Activated naive CD4-positive, alpha-beta T cell treated with anti-CD3 and anti-CD28 coated beads, Interleukin-2, amount 50 U/mL, for 24 hours (primary cell): ENCODE measurements around the gene LPAR5.

Experiments
- H3K27ac Mint-ChIP-seq: one replicate; pipeline ENCODE4 v1.8.0; 2021; ENCODE audit warnings: mild to moderate bottlenecking, mixed read lengths
- H3K27me3 Mint-ChIP-seq: one replicate; pipeline ENCODE4 v1.8.0; 2021; ENCODE audit warnings: mixed read lengths
- H3K36me3 Mint-ChIP-seq: one replicate; pipeline ENCODE4 v1.8.0; 2021; ENCODE audit warnings: mixed read lengths
- H3K4me1 Mint-ChIP-seq: one replicate; pipeline ENCODE4 v1.8.0; 2021; ENCODE audit warnings: mixed read lengths
- H3K4me3 Mint-ChIP-seq: one replicate; pipeline ENCODE4 v1.8.0; 2021; ENCODE audit warnings: mild to moderate bottlenecking, mixed read lengths
- H3K9me3 Mint-ChIP-seq: one replicate; pipeline ENCODE4 v1.8.0; 2021; ENCODE audit warnings: mixed read lengths

LPAR5 gene

DNA sequence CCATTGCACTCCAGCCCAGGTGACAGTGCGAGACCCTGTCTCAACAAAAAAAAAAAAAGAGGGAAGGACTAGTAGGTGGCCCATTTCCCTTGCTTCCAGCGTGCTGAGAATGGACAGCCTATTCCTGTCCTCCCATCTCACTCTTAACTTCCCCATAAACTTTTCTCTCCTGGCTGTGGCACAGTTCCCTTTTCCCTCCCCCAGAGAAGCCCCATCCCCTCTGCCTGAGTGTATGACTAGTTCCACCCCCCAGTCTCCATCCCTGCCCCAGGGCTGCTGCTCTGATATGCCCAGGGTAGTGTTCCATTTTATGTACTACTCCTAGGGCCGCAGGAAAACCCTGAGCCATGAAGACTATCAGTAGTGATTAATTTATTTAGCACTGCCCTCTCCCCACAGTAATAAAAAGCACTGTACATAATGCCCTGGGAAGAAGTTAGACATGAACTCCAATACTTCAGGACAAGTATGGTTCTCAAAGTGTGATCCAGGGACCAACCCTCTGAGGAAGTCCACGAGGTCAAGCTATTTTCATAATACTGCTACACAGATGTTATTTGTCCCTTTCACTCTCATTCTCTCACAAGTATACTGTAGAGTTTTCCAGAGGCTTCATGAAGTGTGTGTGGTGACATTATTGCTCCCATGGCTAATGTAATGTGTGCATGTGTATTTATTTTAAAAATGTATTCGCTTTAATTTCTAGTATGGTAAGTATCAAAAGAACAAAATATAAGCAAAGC is 17.1 kb downstream of the LPAR5 start:
- no peaks in the 10 kb centered on the region for H3K9me3 Mint-ChIP-seq
- no peak overlapping the region for H3K27ac Mint-ChIP-seq
- H3K4me1 Mint-ChIP-seq, result peaks cover 26% of the 10 kb centered on the region
- H3K4me3 Mint-ChIP-seq, result no peak overlapping the region
- no peaks in the 10 kb centered on the region for H3K27me3 Mint-ChIP-seq
- H3K36me3 Mint-ChIP-seq, result no peaks in the 10 kb centered on the region

DNA sequence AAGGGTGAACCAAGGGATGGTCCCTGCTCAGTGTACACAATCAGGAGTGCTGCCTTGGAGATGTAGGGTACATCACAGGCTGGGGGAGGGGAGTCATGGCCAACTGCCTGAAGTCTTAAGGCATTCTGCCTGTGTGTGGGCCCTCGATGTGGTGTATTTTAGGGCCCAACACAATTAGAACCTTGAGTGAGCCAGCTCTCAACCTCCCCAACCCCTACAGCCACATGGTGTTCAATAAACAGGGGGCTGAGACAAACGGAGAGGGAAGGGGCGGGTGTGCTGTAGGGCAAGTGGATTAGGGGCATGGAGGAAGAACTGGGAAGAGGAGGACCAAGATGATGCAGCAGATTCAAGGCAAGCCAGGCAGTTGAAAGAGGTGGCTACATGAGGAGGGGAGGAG is 20.0 kb downstream of the LPAR5 start:
- H3K4me1 Mint-ChIP-seq, result peaks cover 49% of the 10 kb centered on the region
- no peaks in the 10 kb centered on the region for H3K9me3 Mint-ChIP-seq
- H3K36me3 Mint-ChIP-seq, result no peaks in the 10 kb centered on the region
- H3K27me3 Mint-ChIP-seq, result no peaks in the 10 kb centered on the region
- H3K27ac Mint-ChIP-seq, result peak overlapping the region; percentile 31
- H3K4me3 Mint-ChIP-seq, result no peak overlapping the region

DNA sequence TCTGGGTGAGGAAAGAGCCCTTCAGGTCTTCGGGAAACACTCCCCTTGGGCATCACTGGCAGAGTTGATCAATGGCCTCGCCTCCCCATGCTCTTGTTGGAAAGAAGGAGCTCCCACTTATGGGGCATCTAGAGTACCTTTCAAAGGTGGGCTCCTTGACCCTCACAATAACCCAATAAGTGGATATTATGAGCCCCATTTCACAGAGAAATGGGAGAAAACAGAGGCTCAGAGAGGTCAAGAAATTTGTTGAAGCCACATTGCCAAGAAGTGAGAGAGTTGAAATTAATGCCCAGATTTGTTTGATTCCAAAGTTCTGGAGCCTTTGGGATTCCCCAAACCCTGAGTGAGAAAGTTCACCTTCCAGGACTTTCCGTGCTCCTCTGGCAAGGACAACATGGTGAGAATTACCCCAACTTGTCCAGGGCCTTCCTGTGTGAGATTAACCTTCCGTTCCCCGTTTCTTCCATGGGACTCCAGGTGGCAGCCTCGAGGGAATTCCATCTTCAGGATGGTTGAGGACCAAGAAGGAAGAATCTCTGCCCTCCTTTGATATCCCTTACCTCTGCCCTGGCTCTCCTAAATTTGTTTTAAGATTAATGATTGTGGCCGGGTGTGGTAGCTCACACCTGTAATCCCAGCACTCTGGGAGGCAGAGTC is 21.1 kb downstream of the LPAR5 start:
- Mint-ChIP-seq H3K27me3 (no peaks in the 10 kb centered on the region), H3K4me3 (no peak overlapping the region), H3K36me3 (no peaks in the 10 kb centered on the region), H3K27ac (peak overlapping the region; percentile 60), H3K4me1 (peaks cover 52% of the 10 kb centered on the region), H3K9me3 (no peaks in the 10 kb centered on the region)

- Mint-ChIP-seq H3K4me3 (no peak overlapping the region), H3K4me1 (peaks cover 49% of the 10 kb centered on the region), H3K9me3 (no peaks in the 10 kb centered on the region), H3K36me3 (no peaks in the 10 kb centered on the region), H3K27me3 (no peaks in the 10 kb centered on the region), H3K27ac (peak overlapping the region; percentile 66)
Observed at GRCh38 chr12:6613776-6614512, 21.8 kb downstream of the LPAR5 start.

DNA sequence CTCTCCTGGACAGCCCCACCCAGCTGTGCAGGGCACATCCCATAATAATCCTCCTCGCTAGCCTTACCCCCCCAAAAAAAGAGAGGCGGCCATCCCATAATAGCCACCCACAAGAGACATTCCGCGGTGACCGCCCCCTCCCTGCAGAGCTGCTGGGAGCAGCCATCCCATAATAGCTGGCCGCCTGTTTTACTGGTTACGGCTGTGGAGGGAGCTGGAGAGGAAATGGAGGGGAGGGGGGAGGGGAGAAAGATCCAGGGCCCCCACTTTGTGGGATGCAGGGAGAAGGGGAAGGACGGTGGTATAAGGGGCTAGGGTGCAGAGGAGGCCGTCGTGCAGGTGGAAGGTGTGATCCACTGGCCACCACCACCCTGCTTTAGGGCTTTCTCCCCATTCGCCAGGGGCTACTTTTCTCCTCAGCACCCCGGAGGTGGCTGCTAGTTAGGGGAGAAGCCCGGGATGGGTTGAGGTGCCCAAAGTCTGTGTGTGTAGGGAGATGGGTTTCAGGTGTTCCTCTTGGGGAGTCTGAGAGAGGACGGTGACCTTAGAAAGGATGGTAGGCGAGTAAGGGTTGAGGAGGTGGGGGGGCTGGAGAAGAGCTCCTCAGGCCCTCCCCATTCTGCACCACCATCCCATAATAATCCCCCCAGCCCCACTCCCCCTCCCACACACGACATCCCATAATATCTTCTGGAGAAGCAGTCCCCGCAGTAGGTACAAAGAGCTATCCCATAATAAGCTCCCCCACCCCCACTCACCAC is 22.6 kb downstream of the LPAR5 start:
- H3K27ac Mint-ChIP-seq, result peak overlapping the region; percentile 36
- peaks cover 44% of the 10 kb centered on the region for H3K4me1 Mint-ChIP-seq
- no peaks in the 10 kb centered on the region for H3K9me3 Mint-ChIP-seq
- H3K4me3 Mint-ChIP-seq, result no peak overlapping the region
- no peaks in the 10 kb centered on the region for H3K27me3 Mint-ChIP-seq
- H3K36me3 Mint-ChIP-seq, result no peaks in the 10 kb centered on the region

GRCh38 chr12:6612652-6613014 is 23.1 kb downstream of the LPAR5 start:
- peak overlapping the region; percentile 16 for H3K4me3 Mint-ChIP-seq

DNA sequence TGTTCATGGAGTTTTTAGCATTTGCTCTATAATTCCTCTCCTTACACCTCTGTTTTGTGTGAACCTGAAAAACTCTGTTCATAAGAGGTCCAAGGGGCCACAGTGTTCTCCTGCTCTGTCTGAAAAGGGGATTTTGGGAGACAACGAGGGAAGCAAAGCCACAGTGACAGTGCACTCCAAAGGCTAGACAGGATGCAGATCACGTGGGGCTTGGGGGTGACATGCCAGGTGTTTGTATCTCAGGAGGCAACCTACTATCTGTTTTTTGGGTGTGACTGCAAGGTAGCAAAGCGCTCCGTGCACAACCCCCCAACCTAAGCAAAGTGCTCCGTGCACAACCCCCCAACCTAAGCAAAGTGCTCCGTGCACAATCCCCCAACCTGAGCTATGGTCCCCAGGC is 23.5 kb downstream of the LPAR5 start:
- Mint-ChIP-seq H3K36me3 (no peaks in the 10 kb centered on the region), H3K9me3 (no peaks in the 10 kb centered on the region), H3K4me1 (peaks cover 39% of the 10 kb centered on the region), H3K4me3 (peak overlapping the region; percentile 19), H3K27ac (peak overlapping the region; percentile 53), H3K27me3 (no peaks in the 10 kb centered on the region)

More at GRCh38 chr12:6612652-6613014, 23.1 kb downstream of the LPAR5 start:
- peak overlapping the region; percentile 53 for H3K27ac Mint-ChIP-seq
- H3K4me1 Mint-ChIP-seq, result peaks cover 39% of the 10 kb centered on the region
- no peaks in the 10 kb centered on the region for H3K27me3 Mint-ChIP-seq
- no peaks in the 10 kb centered on the region for H3K36me3 Mint-ChIP-seq
- no peaks in the 10 kb centered on the region for H3K9me3 Mint-ChIP-seq

DNA sequence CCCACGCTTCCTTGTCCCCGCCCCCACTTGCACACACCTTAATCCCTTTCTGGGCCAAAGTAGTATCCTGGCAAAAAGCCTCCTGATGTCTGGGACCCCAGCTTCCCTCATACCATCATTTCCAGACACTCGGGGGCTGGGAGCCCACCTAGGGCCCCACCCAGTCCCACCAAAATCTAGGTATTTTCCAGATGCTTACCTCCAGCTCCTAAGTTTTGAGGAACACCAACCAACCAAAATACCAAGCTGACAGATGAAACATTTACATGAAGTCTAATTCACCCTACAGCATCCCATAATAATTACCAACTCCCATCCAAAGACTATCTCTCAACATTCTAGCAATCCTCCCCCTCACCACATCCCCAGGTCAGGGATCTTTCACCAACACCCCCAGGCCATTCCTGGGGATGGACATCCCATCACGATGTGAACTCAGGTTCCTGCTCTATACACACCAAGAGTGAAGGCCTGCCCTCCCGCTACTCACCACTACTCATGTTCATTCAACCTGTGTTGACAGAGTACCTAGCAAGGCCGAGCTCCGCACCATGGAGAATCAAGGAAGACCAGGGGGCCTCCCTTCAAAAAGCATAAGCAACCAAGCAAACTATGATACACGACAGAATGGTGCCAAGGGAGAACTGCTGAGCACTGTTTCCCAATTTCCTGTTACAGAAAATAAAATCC is 27.0 kb downstream of the LPAR5 start:
- Mint-ChIP-seq H3K36me3 (peaks cover 6% of the 10 kb centered on the region), H3K27me3 (no peaks in the 10 kb centered on the region), H3K9me3 (no peaks in the 10 kb centered on the region), H3K4me1 (peaks cover 48% of the 10 kb centered on the region), H3K27ac (no peak overlapping the region), H3K4me3 (no peak overlapping the region)

- H3K4me3 Mint-ChIP-seq, result no peak overlapping the region
- H3K36me3 Mint-ChIP-seq, result peaks cover 12% of the 10 kb centered on the region
- H3K4me1 Mint-ChIP-seq, result peaks cover 51% of the 10 kb centered on the region
- no peaks in the 10 kb centered on the region for H3K9me3 Mint-ChIP-seq
- H3K27ac Mint-ChIP-seq, result no peak overlapping the region
- H3K27me3 Mint-ChIP-seq, result no peaks in the 10 kb centered on the region
Observed at GRCh38 chr12:6607751-6608591, 27.8 kb downstream of the LPAR5 start.

DNA sequence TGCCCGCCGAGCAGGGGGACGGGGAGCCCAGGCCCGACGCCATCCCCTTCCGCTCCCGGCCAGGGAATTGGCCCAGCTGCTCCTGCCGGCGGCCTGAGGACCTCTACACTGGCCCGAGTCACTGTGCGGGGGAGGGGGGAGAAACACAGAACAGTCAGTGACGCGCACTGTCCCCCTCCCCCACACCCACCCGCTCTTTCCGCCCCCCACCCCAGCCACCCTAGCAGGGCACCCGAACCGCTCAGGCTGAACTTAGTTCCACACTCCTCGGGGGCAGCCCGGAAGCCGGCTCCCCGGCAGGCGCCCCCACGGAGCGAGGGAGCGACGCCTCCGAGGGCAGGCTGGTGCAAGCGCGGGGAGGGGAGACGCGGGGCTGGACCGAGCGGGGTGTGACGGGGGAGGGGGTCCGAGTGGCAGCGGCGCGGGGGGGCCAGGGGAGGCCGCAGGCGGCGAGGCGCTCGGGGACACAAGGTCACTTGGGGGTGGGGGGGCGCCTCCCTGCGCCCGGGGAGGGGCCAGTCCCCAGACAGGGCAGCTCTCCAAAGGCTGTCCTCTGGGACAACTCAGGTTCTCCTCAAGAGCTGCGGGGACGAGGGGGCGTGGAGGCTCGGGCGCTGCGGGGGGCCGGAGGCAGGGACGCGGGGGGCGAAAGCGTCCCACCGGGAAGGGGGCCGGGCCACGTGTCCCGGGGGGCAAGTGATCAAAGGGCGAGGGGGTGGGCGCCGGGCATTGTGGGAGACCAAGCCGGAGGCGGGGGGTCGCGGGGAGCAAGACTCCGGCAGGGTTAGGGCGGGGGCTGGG is 29.2 kb downstream of the LPAR5 start:
- peak overlapping the region; percentile 93 for H3K27ac Mint-ChIP-seq
- H3K36me3 Mint-ChIP-seq, result peaks cover 15% of the 10 kb centered on the region
- no peaks in the 10 kb centered on the region for H3K27me3 Mint-ChIP-seq
- H3K4me1 Mint-ChIP-seq, result peaks cover 54% of the 10 kb centered on the region
- no peaks in the 10 kb centered on the region for H3K9me3 Mint-ChIP-seq
- peak overlapping the region; percentile 99 for H3K4me3 Mint-ChIP-seq

- Mint-ChIP-seq H3K27ac (peak overlapping the region; percentile 93), H3K9me3 (no peaks in the 10 kb centered on the region), H3K4me3 (peak overlapping the region; percentile 99), H3K36me3 (peaks cover 19% of the 10 kb centered on the region), H3K27me3 (no peaks in the 10 kb centered on the region), H3K4me1 (peaks cover 53% of the 10 kb centered on the region)
Observed at GRCh38 chr12:6605421-6606330, 30.1 kb downstream of the LPAR5 start.

DNA sequence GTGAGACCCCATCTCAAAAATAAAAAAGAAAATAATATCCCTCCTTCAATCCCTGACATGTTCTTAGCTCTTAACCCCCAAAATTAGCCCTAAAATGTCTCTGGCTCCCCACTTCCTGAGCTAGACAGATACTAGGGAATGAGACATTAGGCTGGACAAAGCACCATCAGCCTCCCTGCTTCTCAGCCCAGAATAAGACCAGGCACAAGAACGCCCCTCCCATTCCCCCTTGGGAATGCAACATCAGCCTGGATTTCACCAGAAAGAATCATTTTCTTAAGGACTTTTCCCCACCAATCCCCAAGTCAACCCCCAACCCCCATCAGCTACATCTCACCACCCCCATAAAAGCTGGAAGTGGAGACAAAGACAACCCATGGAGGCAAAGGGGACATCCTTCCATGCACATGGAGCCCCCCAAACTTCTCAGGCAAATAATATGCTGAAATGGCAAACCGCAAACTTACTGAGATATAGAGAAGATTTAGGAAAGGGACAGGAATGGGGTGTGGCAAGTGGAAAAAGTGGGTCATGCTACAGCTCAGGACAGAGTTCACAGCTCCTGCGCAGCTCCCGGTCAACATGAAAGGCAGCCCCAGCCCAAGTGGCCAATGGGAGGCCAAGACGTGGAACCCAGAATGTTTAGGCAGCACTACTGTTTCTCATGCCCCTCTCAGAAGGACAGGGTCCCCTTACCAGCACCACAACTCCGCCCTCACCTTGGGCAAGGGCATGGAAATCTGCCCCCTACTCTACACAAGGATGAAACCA is 31.3 kb downstream of the LPAR5 start:
- Mint-ChIP-seq H3K9me3 (no peaks in the 10 kb centered on the region), H3K27ac (peak overlapping the region; percentile 93), H3K36me3 (peaks cover 26% of the 10 kb centered on the region), H3K27me3 (no peaks in the 10 kb centered on the region), H3K4me1 (peaks cover 51% of the 10 kb centered on the region), H3K4me3 (peak overlapping the region; percentile 99)
